Pancreas (tissue), 10 donors: ENCODE results near the gene UFSP1. TPM values are rescaled to one million over a fixed set of nuclear protein-coding genes. Genes with fewer than 3 reads are reported as not detected.
"Not testable (repeated sequence)": the region's sequence is repeated elsewhere in the genome, so short reads cannot be mapped to it uniquely, and the experiment has no call there.

Source experiments
- ATAC-seq, 4 donors: fragments of 200-7000 bp; cut with Tn5 transposase; one replicate each; pipeline versions ENCODE4 v1.8.0 to v1.9.1; 2020; ENCODE audit warnings: mild to moderate bottlenecking in 4 of 4, moderate library complexity in 4 of 4
- DNase-seq, 6 donors: peaks; one replicate each; pipeline ENCODE4 v3.0.0-alpha.2; 2020
- FAIRE-seq: peaks from 2 replicates; lab custom pipeline; 2012; peaks lifted over from hg19 to GRCh38; lab: Jason Lieb, UNC
- H3K27ac ChIP-seq, 4 donors: fragments of 200-600 bp; sonication (generic); 1 replicate in 3 of 4; 2 replicates in 1 of 4; pipeline versions ENCODE4 v1.5.0 to v1.8.0; 2020
- H3K27me3 ChIP-seq, 4 donors: fragments of 200-600 bp; one replicate each; pipeline ENCODE4 v1.8.0; 2021
- H3K36me3 ChIP-seq, 3 donors: fragments of 200-600 bp; sonication (generic) in 1 of 3; one replicate each; pipeline versions ENCODE4 v1.5.0 to v1.8.0; 2020 to 2021
- H3K4me1 ChIP-seq, 3 donors: fragments of 200-600 bp; one replicate each; pipeline ENCODE4 v1.8.0; 2021
- H3K4me3 ChIP-seq, 4 donors: fragments of 200-600 bp; sonication (generic) in 2 of 4; one replicate each; pipeline versions ENCODE4 v1.5.0 to v1.8.0; 2020 to 2021
- H3K9me3 ChIP-seq, 4 donors: fragments of 200-600 bp; one replicate each; pipeline ENCODE4 v1.8.0; 2021
- WGBS, 2 donors: extraction: QIAGEN DNeasy Blood & Tissue Kit; methylation state at CpG; one replicate each; pipeline ENCODE4 v1.1.7; 2013; 5-methylcytosine and 5-hydroxymethylcytosine counted together
- intact Hi-C, 3 donors: fragments of 100-400 bp; cut with DNase I; formaldehyde crosslinking; loops; one replicate each; pipeline versions ENCODE4 v1.11.1 to v1.14.2; 2022
- polyA plus RNA-seq, 2 donors: library from polyadenylated mRNA; stranded (reverse); fragments of 200-250 nt; gene quantifications; one replicate each; pipeline ENCODE4 v1.2.3, GENCODE V29; 2013
- total RNA-seq, 6 donors: library from RNA; stranded (reverse); fragmentation: NEBNext Ultra II Directional in 4 of 6; extraction: Animal tissue kit (Norgen Biotek cat#: 25700) in 4 of 6; gene quantifications; one replicate each; pipeline versions ENCODE4 v1.2.1 to v1.2.4, GENCODE V29; 2021 to 2023
- TF ChIP-seq, protein P1 (sequence below), 4 donors: fragments of 200-600 bp; sonication (generic) in 3 of 4; IDR thresholded peaks; one replicate each; pipeline versions ENCODE4 v1.5.0 to v1.8.0; 2021; ENCODE audit warnings: antibody characterized with exemption in 4 of 4
- donor health status: healthy with polysubstance abuse.
- donor health status: DM: no; HTN: no; CAD: no; lungs with moderate emphysema.
- donor health status: DM: no; HTN: no; CAD: no.
- donor health status: control.
- donor health status: control.
- donor health status: Bipolar disorder and iron deficiency.
- donor health status: DM: yes; HTN: yes; CAD: no.
- donor health status: DM: no; HTN: no; CAD: no.
- donor health status: DM: no; HTN: no; CAD: no.
- donor health status: DM: yes; HTN: yes; CAD: no.

The UFSP1 gene
- total and polyA plus RNA-seq, 8 donors, result 0.83 to 6.3 (median 2.4) TPM

GRCh38 chr7:100911484-100911883 is 22.0 kb upstream of the UFSP1 start:
- Histone ChIP-seq H3K27me3 (no peaks in the 10 kb centered on the region), H3K9me3 (no peaks in the 10 kb centered on the region), H3K4me3 (no peak overlapping the region), H3K27ac (no peak overlapping the region), H3K36me3 (no peaks in the 10 kb centered on the region), H3K4me1 (peaks cover 0 to 7% (median 6%) of the 10 kb centered on the region in 3 donors)
- TF ChIP-seq, protein P1, sequence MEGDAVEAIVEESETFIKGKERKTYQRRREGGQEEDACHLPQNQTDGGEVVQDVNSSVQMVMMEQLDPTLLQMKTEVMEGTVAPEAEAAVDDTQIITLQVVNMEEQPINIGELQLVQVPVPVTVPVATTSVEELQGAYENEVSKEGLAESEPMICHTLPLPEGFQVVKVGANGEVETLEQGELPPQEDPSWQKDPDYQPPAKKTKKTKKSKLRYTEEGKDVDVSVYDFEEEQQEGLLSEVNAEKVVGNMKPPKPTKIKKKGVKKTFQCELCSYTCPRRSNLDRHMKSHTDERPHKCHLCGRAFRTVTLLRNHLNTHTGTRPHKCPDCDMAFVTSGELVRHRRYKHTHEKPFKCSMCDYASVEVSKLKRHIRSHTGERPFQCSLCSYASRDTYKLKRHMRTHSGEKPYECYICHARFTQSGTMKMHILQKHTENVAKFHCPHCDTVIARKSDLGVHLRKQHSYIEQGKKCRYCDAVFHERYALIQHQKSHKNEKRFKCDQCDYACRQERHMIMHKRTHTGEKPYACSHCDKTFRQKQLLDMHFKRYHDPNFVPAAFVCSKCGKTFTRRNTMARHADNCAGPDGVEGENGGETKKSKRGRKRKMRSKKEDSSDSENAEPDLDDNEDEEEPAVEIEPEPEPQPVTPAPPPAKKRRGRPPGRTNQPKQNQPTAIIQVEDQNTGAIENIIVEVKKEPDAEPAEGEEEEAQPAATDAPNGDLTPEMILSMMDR (IDR thresholded peaks at IDR 0.05), result no peak
- DNase-seq (no peak), ATAC-seq (no peak), FAIRE-seq (no peak)
- 76 to 78% methylated on average over 3 of the region's 3 CpGs for WGBS, 2 donors
- intact Hi-C loops, result no loop called here

DNA sequence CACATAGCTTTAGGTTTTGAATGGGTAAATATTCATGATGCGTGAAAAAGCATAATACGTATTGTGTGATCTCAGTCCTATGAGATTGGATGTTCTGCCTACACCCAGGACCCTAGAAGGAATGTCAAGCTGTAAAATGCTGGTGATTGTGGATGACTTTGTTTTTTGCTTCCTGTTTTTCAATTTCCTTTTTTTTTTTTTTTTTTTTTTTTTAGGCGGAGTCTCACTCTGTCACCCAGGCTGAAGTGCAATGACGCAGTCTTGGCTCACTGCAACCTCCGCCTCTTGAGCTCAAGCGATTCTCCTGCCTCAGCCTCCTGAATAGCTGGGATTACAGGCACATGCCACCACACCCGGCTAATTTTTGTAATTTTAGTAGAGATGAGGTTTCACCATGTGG is 20.9 kb upstream of the UFSP1 start:
- not testable (repeated sequence) for DNase-seq, ATAC-seq
- WGBS, 2 donors, result 80 to 83% methylated on average over 6 to 7 of the region's 7 CpGs

DNA sequence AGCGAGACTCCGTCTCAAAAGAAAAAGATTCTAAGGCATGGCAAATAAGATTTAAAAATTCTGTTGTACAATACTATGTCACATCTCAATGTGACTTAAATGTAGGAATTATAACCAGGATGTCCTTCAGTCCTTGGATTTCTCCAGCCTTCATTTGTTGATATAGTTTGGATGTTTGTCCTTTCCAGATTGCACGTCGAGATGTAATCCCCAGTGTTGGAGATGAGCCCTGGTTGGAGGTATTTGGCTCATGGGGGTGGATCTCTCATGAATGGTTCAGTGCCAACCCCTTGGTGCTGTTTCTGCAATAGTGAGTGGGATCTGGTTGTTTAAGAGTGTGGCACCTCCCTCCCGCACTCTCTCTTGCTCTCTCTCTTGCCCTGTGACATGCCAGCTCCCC is 19.0 kb upstream of the UFSP1 start:
- 92 to 93% methylated on average over 5 of the region's 5 CpGs for WGBS, 2 donors
- Histone ChIP-seq H3K9me3 (no peaks in the 10 kb centered on the region), H3K4me3 (no peak overlapping the region), H3K36me3 (no peaks in the 10 kb centered on the region), H3K4me1 (peaks cover 0 to 3% (median 0%) of the 10 kb centered on the region in 3 donors), H3K27ac (no peak overlapping the region), H3K27me3 (no peaks in the 10 kb centered on the region)
- DNase-seq, result no peak
- TF ChIP-seq, protein P1 (IDR thresholded peaks at IDR 0.05), result no peak
- intact Hi-C loops, result no loop called here
- no peak for FAIRE-seq
- ATAC-seq, result no peak

More for the DNA sequence above, 20.9 kb upstream of the UFSP1 start:
- H3K4me3 ChIP-seq, H3K9me3 ChIP-seq, H3K27me3 ChIP-seq, intact Hi-C loops, H3K4me1 ChIP-seq, FAIRE-seq, H3K36me3 ChIP-seq, H3K27ac ChIP-seq: not testable (repeated sequence)

DNA sequence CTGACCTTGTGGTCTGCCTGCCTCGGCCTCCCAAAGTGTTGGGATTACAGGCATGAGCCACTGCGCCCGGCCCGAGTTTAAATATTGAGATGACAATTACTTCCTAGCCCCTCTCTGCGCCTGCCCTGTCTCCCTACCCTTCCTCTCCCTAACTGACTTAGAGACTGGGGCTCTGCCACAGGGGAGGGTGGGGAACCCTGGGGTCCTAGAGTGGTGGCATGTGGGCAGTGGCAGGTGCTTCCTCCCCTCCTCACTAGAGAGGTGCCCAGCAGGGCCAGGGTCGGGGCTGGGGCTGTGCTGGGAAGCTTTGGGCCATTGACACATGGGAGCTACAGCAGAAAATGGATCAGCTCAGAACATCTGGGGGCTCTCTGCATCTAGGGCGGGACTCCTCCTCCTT is 13.1 kb upstream of the UFSP1 start:
- H3K36me3 ChIP-seq, result no peaks in the 10 kb centered on the region
- H3K4me3 ChIP-seq, result no peak overlapping the region
- no peaks in the 10 kb centered on the region for H3K9me3 ChIP-seq
- H3K4me1 ChIP-seq, result peaks cover 0 to 3% (median 0%) of the 10 kb centered on the region in 3 donors
- no peak overlapping the region for H3K27ac ChIP-seq
- no peak for ATAC-seq
- TF ChIP-seq, protein P1 (IDR thresholded peaks at IDR 0.05), result no peak
- no peak for FAIRE-seq
- no peak for DNase-seq
- intact Hi-C loops, result no loop called here
- H3K27me3 ChIP-seq, result no peaks in the 10 kb centered on the region
- 87 to 89% methylated on average over 7 of the region's 7 CpGs for WGBS, 2 donors

GRCh38 chr7:100901921-100902332 is 12.4 kb upstream of the UFSP1 start:
- Histone ChIP-seq H3K27ac (no peak overlapping the region), H3K27me3 (no peaks in the 10 kb centered on the region), H3K9me3 (no peaks in the 10 kb centered on the region), H3K4me3 (no peak overlapping the region), H3K4me1 (peaks cover 0 to 5% (median 0%) of the 10 kb centered on the region in 3 donors), H3K36me3 (no peaks in the 10 kb centered on the region)
- intact Hi-C loops, result no loop called here
- DNase-seq, result no peak
- TF ChIP-seq, protein P1 (IDR thresholded peaks at IDR 0.05), result no peak
- WGBS, 2 donors, result 52 to 64% methylated on average over 5 of the region's 5 CpGs
- no peak for ATAC-seq
- FAIRE-seq, result no peak
